ENCODE results near the gene OR2C3.

DNA sequence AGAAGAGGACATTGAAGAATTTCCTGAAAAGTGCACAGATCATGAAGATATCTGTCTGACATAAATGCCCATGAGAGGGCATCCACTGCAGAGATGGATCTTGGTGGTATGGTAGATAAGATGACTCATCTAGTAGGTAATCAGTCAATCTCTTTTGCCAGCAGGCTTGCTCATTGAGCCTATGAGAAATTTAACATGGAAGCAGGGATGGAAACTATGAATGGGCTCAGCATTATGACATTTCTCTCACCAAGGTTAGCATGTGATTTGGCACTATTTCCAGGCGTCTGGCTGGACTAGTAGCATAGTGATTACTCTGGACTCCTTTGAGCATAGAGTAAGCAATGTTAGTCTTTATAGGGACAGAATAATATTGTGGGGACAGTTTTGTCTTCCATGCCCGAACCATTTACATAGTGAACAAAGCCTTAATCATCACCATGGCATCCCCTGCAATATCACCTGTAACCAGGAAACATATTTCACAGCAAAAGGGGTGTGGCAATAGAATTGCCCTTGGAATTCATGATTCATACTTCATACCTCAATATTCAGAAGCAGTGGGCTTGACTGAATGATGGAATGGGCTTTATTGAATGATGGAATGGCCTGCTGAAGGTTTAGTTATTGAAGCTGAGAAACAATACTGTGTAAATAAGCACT lies 7.3 kb downstream of the OR2C3 start:
- no peak for TF ChIP-seq POLR2A (IDR thresholded peaks at IDR 0.05; ENCODE audit: low read length)
- no peak for TF ChIP-seq GATA1 (IDR thresholded peaks at IDR 0.05; ENCODE audit: low read depth, low read length)
